Sigmoid colon (tissue), 7 donors: ENCODE results near the gene KAZN. TPM values are rescaled to one million over a fixed set of nuclear protein-coding genes. Genes with fewer than 3 reads are reported as not detected.
A peak's percentile ranks its signal among the peaks of the same experiment; 100 is the strongest.

Experiments used
- DNase-seq: peaks from one replicate; pipeline ENCODE4 v3.0.0-alpha.2; 2019
- H3K27ac ChIP-seq, 4 donors: fragments of 200-600 bp; sonication (generic); one replicate each; pipeline ENCODE4 v1.5.1; 2016 to 2019; ENCODE audit warnings: mild to moderate bottlenecking in 1 of 4
- H3K27me3 ChIP-seq, 3 donors: fragments of 200-600 bp; sonication (generic); one replicate each; pipeline ENCODE4 v1.5.1; 2019; ENCODE audit warnings: mild to moderate bottlenecking in 1 of 3
- H3K36me3 ChIP-seq, 4 donors: fragments of 200-600 bp; sonication (generic); one replicate each; pipeline ENCODE4 v1.5.1; 2016 to 2019
- H3K4me1 ChIP-seq, 4 donors: fragments of 200-600 bp; sonication (generic); one replicate each; pipeline ENCODE4 v1.5.1; 2017 to 2019
- H3K4me3 ChIP-seq, 4 donors: fragments of 200-600 bp; sonication (generic); one replicate each; pipeline ENCODE4 v1.5.1; 2017 to 2019; ENCODE audit warnings: mild to moderate bottlenecking in 2 of 4, moderate library complexity in 1 of 4
- H3K9me3 ChIP-seq, 4 donors: fragments of 200-600 bp in 3 of 4; sonication (generic) in 3 of 4; one replicate each; pipeline versions ENCODE4 v1.5.1 to v1.6.1; 2013 to 2019
- EP300 ChIP-seq, 4 donors: sonication (generic); formaldehyde crosslinking; IDR thresholded peaks; one replicate each; pipeline ENCODE4 v1.6.1; 2017; ENCODE audit warnings: antibody characterized with exemption in 4 of 4
- POLR2A ChIP-seq, 2 donors: fragments of 450-650 bp; IDR thresholded peaks; one replicate each; pipeline ENCODE4 v1.6.1; 2016; ENCODE audit warnings: antibody characterized with exemption in 2 of 2, mild to moderate bottlenecking in 2 of 2, moderate library complexity in 2 of 2
- POLR2AphosphoS5 ChIP-seq, 4 donors: sonication (generic); formaldehyde crosslinking; IDR thresholded peaks; one replicate each; pipeline ENCODE4 v1.6.1; 2017; ENCODE audit warnings: antibody characterized with exemption in 4 of 4
- WGBS, 2 donors: extraction: QIAGEN DNeasy Blood & Tissue Kit; methylation state at CpG; one replicate each; pipeline ENCODE4 v1.1.7; 2013; 5-methylcytosine and 5-hydroxymethylcytosine counted together
- intact Hi-C: fragments of 100-400 bp; cut with DNase I; formaldehyde crosslinking; loops from one replicate; pipeline ENCODE4 v1.15.1; 2023
- polyA plus RNA-seq, 3 donors: library from polyadenylated mRNA; stranded (reverse); fragments of 200-250 nt; gene quantifications; one replicate each; pipeline ENCODE4 v1.2.3, GENCODE V29; 2013
- total RNA-seq, 4 donors: library from RNA; depleted of rRNA; stranded (reverse); fragments of >200 nt; gene quantifications; one replicate each; pipeline ENCODE4 v1.1.0, GENCODE V29; 2016
- TF ChIP-seq, protein P1 (sequence below), 4 experiments: fragments of 450-650 bp in 3 of 4; fragments of 200-600 bp in 1 of 4; IDR thresholded peaks; one replicate each; pipeline ENCODE4 v1.5.1; 2016 to 2019; ENCODE audit warnings: antibody characterized with exemption in 4 of 4, mild to moderate bottlenecking in 3 of 4, moderate library complexity in 2 of 4
- donor health status: healthy with polysubstance abuse.
- donor health status: Bipolar disorder and iron deficiency.
- donor health status: healthy.

KAZN gene
- total and polyA plus RNA-seq, 7 donors: 2.5 to 11.4 (median 5.6) TPM

DNA sequence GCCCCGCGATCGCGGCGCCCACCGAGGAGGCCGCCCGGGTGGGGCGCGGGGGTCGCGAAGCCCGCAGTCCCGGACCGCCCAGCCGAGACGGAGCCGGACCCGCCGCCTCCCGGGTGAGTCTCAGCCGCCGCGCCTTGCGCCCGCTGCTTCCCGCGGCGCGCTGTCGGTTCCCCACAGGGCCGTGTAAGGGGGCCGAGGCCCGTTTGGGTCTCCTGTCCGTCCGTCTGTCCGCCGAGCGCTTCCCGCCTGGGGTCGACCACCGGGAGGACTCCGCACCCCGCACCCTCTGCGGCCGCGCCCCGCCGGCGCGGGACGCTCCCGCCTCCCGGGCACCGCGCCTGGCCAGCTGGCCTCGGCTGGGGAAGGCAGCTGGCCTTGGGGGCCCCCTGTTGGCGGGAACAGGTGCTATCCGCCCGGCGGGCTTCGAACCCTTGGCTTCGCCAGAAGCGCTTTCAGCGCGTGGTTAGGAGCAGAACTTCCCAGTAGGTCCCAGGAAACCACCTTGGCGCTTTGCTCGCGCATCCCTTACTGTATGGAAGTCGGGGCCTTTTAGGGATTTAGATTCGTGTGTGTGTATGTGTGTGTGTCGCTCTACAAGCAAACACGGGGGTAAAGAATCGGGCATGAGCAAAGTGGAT is 555.5 kb downstream of the KAZN start:
- TF ChIP-seq POLR2AphosphoS5 (IDR thresholded peaks at IDR 0.05): peak in 3 of 4 donors; percentile 8 to 67 (median 54)
- TF ChIP-seq EP300 (IDR thresholded peaks at IDR 0.05): no peak
- no peak for TF ChIP-seq POLR2A (IDR thresholded peaks at IDR 0.05)
- TF ChIP-seq, protein P1, sequence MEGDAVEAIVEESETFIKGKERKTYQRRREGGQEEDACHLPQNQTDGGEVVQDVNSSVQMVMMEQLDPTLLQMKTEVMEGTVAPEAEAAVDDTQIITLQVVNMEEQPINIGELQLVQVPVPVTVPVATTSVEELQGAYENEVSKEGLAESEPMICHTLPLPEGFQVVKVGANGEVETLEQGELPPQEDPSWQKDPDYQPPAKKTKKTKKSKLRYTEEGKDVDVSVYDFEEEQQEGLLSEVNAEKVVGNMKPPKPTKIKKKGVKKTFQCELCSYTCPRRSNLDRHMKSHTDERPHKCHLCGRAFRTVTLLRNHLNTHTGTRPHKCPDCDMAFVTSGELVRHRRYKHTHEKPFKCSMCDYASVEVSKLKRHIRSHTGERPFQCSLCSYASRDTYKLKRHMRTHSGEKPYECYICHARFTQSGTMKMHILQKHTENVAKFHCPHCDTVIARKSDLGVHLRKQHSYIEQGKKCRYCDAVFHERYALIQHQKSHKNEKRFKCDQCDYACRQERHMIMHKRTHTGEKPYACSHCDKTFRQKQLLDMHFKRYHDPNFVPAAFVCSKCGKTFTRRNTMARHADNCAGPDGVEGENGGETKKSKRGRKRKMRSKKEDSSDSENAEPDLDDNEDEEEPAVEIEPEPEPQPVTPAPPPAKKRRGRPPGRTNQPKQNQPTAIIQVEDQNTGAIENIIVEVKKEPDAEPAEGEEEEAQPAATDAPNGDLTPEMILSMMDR (IDR thresholded peaks at IDR 0.05): peak; percentile 52 to 77 (median 68)
- Histone ChIP-seq H3K36me3 (no peaks in the 10 kb centered on the region), H3K9me3 (no peaks in the 10 kb centered on the region), H3K4me3 (peak overlapping the region; percentile 44 to 93 (median 84)), H3K27me3 (no peaks in the 10 kb centered on the region), H3K27ac (peak overlapping the region; percentile 93 to 99 (median 96)), H3K4me1 (peaks cover 4 to 63% (median 57%) of the 10 kb centered on the region in 4 donors)
- DNase-seq: peak; percentile 87
- WGBS, 2 donors: 1% methylated on average over 74 of the region's 74 CpGs
- intact Hi-C loops: loop anchor here (1.0 to 10.0 kb wide), 3 partner anchors 60 to 371 kb away; partner anchors contain the start of genes CASP9 and DNAJC16

DNA sequence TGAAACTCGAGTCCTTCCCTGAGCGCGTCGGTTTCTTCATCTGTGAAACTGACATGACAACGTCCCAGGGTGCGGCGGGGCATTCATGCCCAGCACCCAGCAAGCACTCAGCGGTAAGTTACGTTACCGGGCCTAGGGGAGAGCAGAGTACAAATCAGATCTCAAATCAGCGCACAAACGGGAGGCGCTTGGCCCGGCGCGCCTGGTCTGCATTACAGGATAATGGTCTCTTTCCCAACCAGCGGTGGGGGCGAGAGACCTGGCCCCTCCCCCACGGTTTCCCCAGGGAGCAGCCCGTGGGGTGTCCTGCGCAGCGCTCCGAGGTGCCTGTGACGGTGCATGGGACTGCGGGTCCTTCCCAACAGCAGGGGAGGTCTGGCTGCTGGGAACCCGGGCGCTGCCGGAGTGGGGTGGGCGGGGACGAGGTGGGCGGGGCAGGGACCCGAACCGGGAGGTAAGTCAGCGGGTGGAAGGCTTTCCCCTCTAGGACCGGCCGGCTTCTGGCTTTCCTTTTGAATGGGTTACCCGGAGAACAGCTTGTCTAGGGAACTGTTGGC is 556.1 kb downstream of the KAZN start:
- intact Hi-C loops: loop anchor here (10.0 kb wide), 2 partner anchors 270 to 370 kb away; partner anchors contain the start of genes CASP9 and DNAJC16
- H3K27ac ChIP-seq: peak overlapping the region; percentile 93 to 99 (median 96)
- peak; percentile 85 for DNase-seq

DNA sequence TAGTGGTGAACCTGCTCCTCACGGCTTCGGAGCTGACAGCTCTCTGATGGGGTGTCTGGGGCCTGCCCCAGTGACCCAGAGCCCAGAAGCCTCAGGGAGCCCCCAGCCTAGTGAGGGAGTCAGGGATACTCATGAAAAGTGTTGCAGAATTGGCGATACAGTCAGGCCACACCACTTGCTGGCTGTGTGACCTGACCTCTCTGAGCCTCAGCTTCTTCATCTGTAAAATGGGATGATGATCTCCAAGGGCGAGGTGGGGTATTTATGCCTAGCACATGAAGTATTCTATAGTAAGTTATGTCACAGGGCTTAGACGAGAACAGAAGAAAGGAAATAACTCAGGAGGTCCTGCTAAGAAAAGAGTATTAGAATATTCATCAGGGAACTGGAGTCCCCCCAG is 556.7 kb downstream of the KAZN start:
- intact Hi-C loops: loop anchor here (10.0 kb wide), 2 partner anchors 270 to 370 kb away; partner anchors contain the start of genes CASP9 and DNAJC16
- H3K36me3 ChIP-seq: no peaks in the 10 kb centered on the region
- H3K27me3 ChIP-seq: no peaks in the 10 kb centered on the region
- peak overlapping the region in 2 of 4 donors; percentile 77 to 93 for H3K4me3 ChIP-seq
- 86 to 91% methylated on average over 5 of the region's 5 CpGs for WGBS, 2 donors
- H3K4me1 ChIP-seq: peaks cover 4 to 75% (median 65%) of the 10 kb centered on the region in 4 donors
- TF ChIP-seq, protein P1 (IDR thresholded peaks at IDR 0.05): no peak
- TF ChIP-seq POLR2A (IDR thresholded peaks at IDR 0.05) (no peak), EP300 (IDR thresholded peaks at IDR 0.05) (no peak), POLR2AphosphoS5 (IDR thresholded peaks at IDR 0.05) (no peak)
- no peak for DNase-seq
- H3K9me3 ChIP-seq: no peaks in the 10 kb centered on the region
- peak overlapping the region in 3 of 4 donors; percentile 93 to 99 (median 98) for H3K27ac ChIP-seq

More for the DNA sequence above, 556.1 kb downstream of the KAZN start:
- Histone ChIP-seq H3K27me3 (no peaks in the 10 kb centered on the region), H3K9me3 (no peaks in the 10 kb centered on the region), H3K4me1 (peaks cover 4 to 69% (median 63%) of the 10 kb centered on the region in 4 donors), H3K4me3 (peak overlapping the region; percentile 44 to 93 (median 84)), H3K36me3 (no peaks in the 10 kb centered on the region)
- WGBS, 2 donors: 2 to 9% methylated on average over 37 of the region's 37 CpGs
- TF ChIP-seq, protein P1 (IDR thresholded peaks at IDR 0.05): no peak
- no peak for TF ChIP-seq EP300 (IDR thresholded peaks at IDR 0.05)
- TF ChIP-seq POLR2AphosphoS5 (IDR thresholded peaks at IDR 0.05): peak; percentile 8 to 68 (median 10)
- TF ChIP-seq POLR2A (IDR thresholded peaks at IDR 0.05): no peak

DNA sequence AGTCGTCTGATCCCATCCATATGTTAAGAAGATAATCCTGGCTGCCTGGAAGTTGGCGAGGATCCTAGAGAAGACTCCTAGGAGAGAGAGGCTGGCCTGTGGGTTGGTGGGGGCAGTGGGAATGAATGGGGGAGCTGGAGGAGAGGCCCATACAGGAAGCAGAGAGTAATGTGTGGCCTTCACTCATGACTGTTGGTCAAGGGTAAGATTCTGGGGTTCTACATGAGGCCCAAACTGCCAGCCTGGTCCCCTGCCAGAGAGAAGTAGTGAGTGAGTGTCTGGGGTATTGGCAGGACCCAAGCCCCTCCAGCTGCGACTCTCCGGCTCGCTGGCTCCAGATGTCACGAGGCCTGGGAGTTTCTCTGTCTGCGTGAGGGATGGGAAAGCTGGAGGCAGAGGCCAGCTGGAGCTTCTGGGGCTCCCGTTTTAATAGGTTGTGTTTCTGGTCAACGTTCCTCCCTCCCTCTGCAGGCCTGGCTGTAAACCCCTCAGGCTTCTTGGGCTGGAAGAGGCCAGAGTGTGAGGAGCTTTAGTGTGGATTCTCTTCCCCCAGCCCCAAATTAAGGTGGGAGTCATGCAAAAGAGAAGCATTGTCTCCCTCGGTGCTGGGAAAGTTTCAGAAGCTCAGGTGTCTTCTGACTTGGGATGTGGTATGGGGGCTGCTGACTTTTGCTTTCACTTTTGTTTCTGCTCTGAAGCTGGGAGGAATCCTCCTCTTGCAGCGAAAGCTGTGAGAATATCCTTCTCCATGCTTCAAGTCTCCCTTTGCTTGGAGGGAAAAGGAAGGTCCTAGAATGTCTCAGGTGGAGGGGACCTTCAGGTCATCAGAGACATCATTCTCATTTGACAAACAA is 557.6 kb downstream of the KAZN start:
- no peak for DNase-seq
- peak overlapping the region in 3 of 4 donors; percentile 93 to 99 (median 98) for H3K27ac ChIP-seq
- peaks cover 4 to 85% (median 73%) of the 10 kb centered on the region in 4 donors for H3K4me1 ChIP-seq
- no peak for TF ChIP-seq POLR2A (IDR thresholded peaks at IDR 0.05)
- TF ChIP-seq, protein P1 (IDR thresholded peaks at IDR 0.05): no peak
- TF ChIP-seq EP300 (IDR thresholded peaks at IDR 0.05): no peak
- no peak for TF ChIP-seq POLR2AphosphoS5 (IDR thresholded peaks at IDR 0.05)
- 53 to 69% methylated on average over 11 of the region's 11 CpGs for WGBS, 2 donors
- intact Hi-C loops: loop anchor here (10.0 kb wide), 2 partner anchors 269 to 369 kb away; partner anchors contain the start of genes CASP9 and DNAJC16
- H3K36me3 ChIP-seq: no peaks in the 10 kb centered on the region
- H3K27me3 ChIP-seq: no peaks in the 10 kb centered on the region
- H3K4me3 ChIP-seq: peak overlapping the region in 3 of 4 donors; percentile 2 to 16 (median 3)
- H3K9me3 ChIP-seq: no peaks in the 10 kb centered on the region
